Stimulated activated CD4-positive, alpha-beta T cell treated with anti-CD3 and anti-CD28 coated beads, Interleukin-4, amount 100 ng/mL, for 24 hours (primary cell): ENCODE results near the gene FAH.

Source experiments
- DNase-seq: peaks from one replicate; pipeline ENCODE4 v3.0.0-alpha.2; 2020

Gene FAH

GRCh38 chr15:80202016-80202315, 49.2 kb downstream of the FAH start:
- no peak for DNase-seq

- no peak for DNase-seq
Measured at GRCh38 chr15:80202641-80203360, 50.0 kb downstream of the FAH start.

- no peak for DNase-seq
Measured at GRCh38 chr15:80203361-80203885, 50.6 kb downstream of the FAH start.

- DNase-seq: no peak
Measured at GRCh38 chr15:80204231-80204630, 51.4 kb downstream of the FAH start.

- DNase-seq: no peak
Measured at GRCh38 chr15:80207887-80208286, 55.1 kb downstream of the FAH start.

GRCh38 chr15:80208758-80209734, 56.2 kb downstream of the FAH start:
- DNase-seq: no peak

- no peak for DNase-seq
Measured at GRCh38 chr15:80210611-80211573, 58.1 kb downstream of the FAH start.

- no peak for DNase-seq
Measured at GRCh38 chr15:80211976-80212375, 59.2 kb downstream of the FAH start.

GRCh38 chr15:80214910-80215309, 62.1 kb downstream of the FAH start:
- DNase-seq: no peak

- DNase-seq: no peak
Measured at GRCh38 chr15:80216141-80216540, 63.3 kb downstream of the FAH start.

GRCh38 chr15:80216911-80217310, 64.1 kb downstream of the FAH start:
- DNase-seq: no peak

- no peak for DNase-seq
Measured at GRCh38 chr15:80217327-80217900, 64.6 kb downstream of the FAH start.

- DNase-seq: no peak
Measured at GRCh38 chr15:80219955-80220354, 67.2 kb downstream of the FAH start.

- DNase-seq: no peak
Measured at GRCh38 chr15:80228959-80229610, 76.3 kb downstream of the FAH start.

GRCh38 chr15:80231371-80231770, 78.6 kb downstream of the FAH start:
- no peak for DNase-seq

GRCh38 chr15:80233581-80233980, 80.8 kb downstream of the FAH start:
- DNase-seq: no peak

- peak; percentile 38 for DNase-seq
Measured at GRCh38 chr15:80234883-80235282, 82.1 kb downstream of the FAH start.
